OCI-LY7 (cell line): ENCODE results near the gene E2F3. TPM values are rescaled to one million over a fixed set of nuclear protein-coding genes. Genes with fewer than 3 reads are reported as not detected.
"Not testable (repeated sequence)": the region's sequence is repeated elsewhere in the genome, so short reads cannot be mapped to it uniquely, and the experiment has no call there.

Experiments used
- BruUV-seq: library from RNA; stranded (reverse); fragments of 400-500 nt; replicated peaks from 2 replicates; lab custom pipeline; 2021; lab: Mats Ljungman, UMichigan
- CTCF ChIA-PET: fragments of 300-600 bp; sonication (Branson Sonifier 250); formaldehyde crosslinking; loops from one replicate; lab custom pipeline; 2022; ENCODE audit warnings: antibody characterized with exemption; ENCODE audit not compliant: unreplicated experiment; lab: Charles Lee
- POLR2A ChIA-PET: fragments of 300-600 bp; sonication (Branson Sonifier 250); formaldehyde crosslinking; loops from one replicate; lab custom pipeline; 2022; ENCODE audit warnings: antibody characterized with exemption; lab: Charles Lee
- DNase-seq: peaks from one replicate; pipeline ENCODE4 v3.0.0-alpha.2; 2015; ENCODE audit warnings: low spot score
- H2AFZ ChIP-seq: fragments of 200-600 bp; sonication (generic), shearing (Covaris generic); 2 replicates; pipeline ENCODE4 v1.6.1; 2014; ENCODE audit warnings: mild to moderate bottlenecking, antibody characterized with exemption, low read length, moderate library complexity
- H3K27ac ChIP-seq: fragments of 200-600 bp; sonication (generic); 2 replicates; pipeline ENCODE4 v1.5.1; 2014; ENCODE audit warnings: mixed run types, low read depth, mild to moderate bottlenecking, moderate library complexity, low read length, inconsistent platforms; ENCODE audit not compliant: poor library complexity, severe bottlenecking
- H3K36me3 ChIP-seq: fragments of 200-600 bp; sonication (generic); 2 replicates; pipeline ENCODE4 v1.6.1; 2014; ENCODE audit warnings: mild to moderate bottlenecking, antibody characterized with exemption, low read length, moderate library complexity, mixed read lengths; ENCODE audit not compliant: insufficient read depth
- H3K4me1 ChIP-seq: fragments of 200-600 bp; sonication (generic); 2 replicates; pipeline ENCODE4 v1.5.1; 2014; ENCODE audit warnings: mild to moderate bottlenecking, low read length; ENCODE audit not compliant: insufficient read depth, poor library complexity, severe bottlenecking
- H3K4me2 ChIP-seq: fragments of 200-600 bp; sonication (generic); 2 replicates; pipeline ENCODE4 v1.6.1; 2014; ENCODE audit warnings: mild to moderate bottlenecking, low read length
- H3K4me3 ChIP-seq: fragments of 200-600 bp; sonication (generic); 2 replicates; pipeline ENCODE4 v1.5.1; 2014; ENCODE audit warnings: mild to moderate bottlenecking, low read depth, low read length; ENCODE audit not compliant: poor library complexity, severe bottlenecking
- H3K79me2 ChIP-seq: fragments of 200-600 bp; sonication (generic); 2 replicates; pipeline ENCODE4 v1.6.1; 2016; ENCODE audit warnings: low read depth, mild to moderate bottlenecking, low read length, moderate library complexity, mixed read lengths; ENCODE audit not compliant: insufficient read depth
- H3K9me2 ChIP-seq: fragments of 200-600 bp; sonication (generic); 2 replicates; pipeline ENCODE4 v1.6.1; 2016; ENCODE audit warnings: mild to moderate bottlenecking, low read length, mixed read lengths; ENCODE audit not compliant: insufficient read depth
- H3K9me3 ChIP-seq: fragments of 200-600 bp; sonication (generic); 2 replicates; pipeline ENCODE4 v1.6.1; 2014; ENCODE audit warnings: mild to moderate bottlenecking, mixed run types, low read length, mixed read lengths
- H4K20me1 ChIP-seq: fragments of 200-600 bp; sonication (generic); 2 replicates; pipeline ENCODE4 v1.6.1; 2014; ENCODE audit warnings: mild to moderate bottlenecking, antibody characterized with exemption, low read length, moderate library complexity, mixed read lengths; ENCODE audit not compliant: insufficient read depth
- EZH2phosphoT487 ChIP-seq: fragments of 200-600 bp; sonication (generic); IDR thresholded peaks from 2 replicates; pipeline ENCODE4 v1.6.1; 2018; ENCODE audit warnings: low read depth, borderline replicate concordance, mild to moderate bottlenecking, mixed run types, antibody characterized with exemption, low read length, moderate library complexity, mixed read lengths
- intact Hi-C: fragments of 100-400 bp; cut with micrococcal nuclease; formaldehyde crosslinking; loops from one replicate; pipeline ENCODE4 v1.10.0; 2022; ENCODE audit not compliant: unreplicated experiment
- total RNA-seq, 2 experiments: library from RNA; depleted of rRNA in 1 of 2; stranded (reverse); fragments of >200 nt in 1 of 2; shearing (Covaris generic) in 1 of 2; gene quantifications; 2 replicates each; pipeline ENCODE4 v1.2.3, GENCODE V29; 2014 to 2022
- TF ChIP-seq, protein P1 (sequence below): fragments of 200-600 bp; sonication (generic); conservative IDR thresholded peaks from 2 replicates; pipeline ENCODE4 v1.5.1; 2014; ENCODE audit warnings: mild to moderate bottlenecking, antibody characterized with exemption, low read length, moderate library complexity, mixed read lengths

Gene E2F3
- total RNA-seq, 2 experiments from 2014 or later = 12.4 to 31.2 TPM

DNA sequence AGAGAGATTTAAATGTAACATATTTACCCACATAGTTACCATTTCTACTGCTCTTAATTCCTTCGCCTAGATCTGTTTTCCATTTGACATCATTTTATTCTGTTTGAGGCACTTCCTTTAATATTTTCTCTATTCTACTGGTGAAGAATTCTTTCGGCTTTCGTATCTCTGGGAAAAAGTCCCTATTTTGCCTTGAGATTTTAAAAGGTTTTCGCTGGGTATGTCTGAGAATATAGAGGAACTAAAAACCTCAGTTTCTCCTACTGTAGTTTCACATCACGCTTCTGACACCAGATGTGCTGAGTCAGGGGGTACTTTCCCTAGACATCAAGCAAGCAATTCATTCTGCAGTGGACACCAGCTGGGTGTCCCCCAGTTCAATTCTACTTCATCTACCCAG lies 61.7 kb downstream of the E2F3 start:
- no peak for DNase-seq
- TF ChIP-seq, protein P1, sequence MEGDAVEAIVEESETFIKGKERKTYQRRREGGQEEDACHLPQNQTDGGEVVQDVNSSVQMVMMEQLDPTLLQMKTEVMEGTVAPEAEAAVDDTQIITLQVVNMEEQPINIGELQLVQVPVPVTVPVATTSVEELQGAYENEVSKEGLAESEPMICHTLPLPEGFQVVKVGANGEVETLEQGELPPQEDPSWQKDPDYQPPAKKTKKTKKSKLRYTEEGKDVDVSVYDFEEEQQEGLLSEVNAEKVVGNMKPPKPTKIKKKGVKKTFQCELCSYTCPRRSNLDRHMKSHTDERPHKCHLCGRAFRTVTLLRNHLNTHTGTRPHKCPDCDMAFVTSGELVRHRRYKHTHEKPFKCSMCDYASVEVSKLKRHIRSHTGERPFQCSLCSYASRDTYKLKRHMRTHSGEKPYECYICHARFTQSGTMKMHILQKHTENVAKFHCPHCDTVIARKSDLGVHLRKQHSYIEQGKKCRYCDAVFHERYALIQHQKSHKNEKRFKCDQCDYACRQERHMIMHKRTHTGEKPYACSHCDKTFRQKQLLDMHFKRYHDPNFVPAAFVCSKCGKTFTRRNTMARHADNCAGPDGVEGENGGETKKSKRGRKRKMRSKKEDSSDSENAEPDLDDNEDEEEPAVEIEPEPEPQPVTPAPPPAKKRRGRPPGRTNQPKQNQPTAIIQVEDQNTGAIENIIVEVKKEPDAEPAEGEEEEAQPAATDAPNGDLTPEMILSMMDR = no peak
- no peak for TF ChIP-seq EZH2phosphoT487
- ChIA-PET POLR2A (interaction anchor here (0.6 kb wide), 1 partner anchor 26 kb away, joined by 4 read pairs; no protein-coding TSS in a partner anchor), CTCF (no interaction called here)
- Histone ChIP-seq H3K79me2 (peaks cover 55% of the 10 kb centered on the region), H3K27ac (no peak overlapping the region), H3K36me3 (peaks cover 87% of the 10 kb centered on the region), H3K4me1 (no peaks in the 10 kb centered on the region), H3K4me3 (no peak overlapping the region), H4K20me1 (no peaks in the 10 kb centered on the region), H3K9me3 (no peaks in the 10 kb centered on the region), H3K4me2 (no peak overlapping the region), H2AFZ (no peak overlapping the region), H3K9me2 (no peaks in the 10 kb centered on the region)
- BruUV-seq = no TSS peak
- intact Hi-C loops = no loop called here

DNA sequence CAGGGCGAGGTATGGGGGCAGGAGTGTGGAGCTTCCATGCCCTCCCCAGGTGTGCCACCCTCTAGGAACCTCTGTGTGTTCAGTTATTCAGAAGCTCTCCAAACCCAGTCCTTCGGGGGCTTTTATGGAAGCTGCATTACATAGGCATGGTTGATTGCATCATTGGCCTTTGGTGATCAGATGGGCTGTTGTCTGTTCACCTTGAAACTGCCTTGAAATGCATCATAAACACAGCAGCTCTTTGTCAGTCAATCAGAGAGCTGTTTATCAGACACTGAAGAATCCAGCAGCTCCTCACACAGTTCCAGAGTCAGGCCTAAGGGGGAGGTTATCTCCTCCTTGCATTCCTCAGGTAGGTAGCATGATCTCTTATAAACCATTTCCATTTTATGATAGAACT lies 62.4 kb downstream of the E2F3 start:
- peaks cover 55% of the 10 kb centered on the region for H3K79me2 ChIP-seq
- no peaks in the 10 kb centered on the region for H3K4me1 ChIP-seq
- ChIA-PET POLR2A (interaction anchor here (1.0 kb wide), 1 partner anchor 65 kb away, joined by 3 read pairs; no protein-coding TSS in a partner anchor), CTCF (interaction anchor here (0.6 kb wide), 1 partner anchor 9 kb away, joined by 3 read pairs; no protein-coding TSS in a partner anchor)
- no peak overlapping the region for H3K4me3 ChIP-seq
- H4K20me1 ChIP-seq = no peaks in the 10 kb centered on the region
- H2AFZ ChIP-seq = no peak overlapping the region
- intact Hi-C loops = no loop called here
- DNase-seq = no peak
- peaks cover 87% of the 10 kb centered on the region for H3K36me3 ChIP-seq
- no peak for TF ChIP-seq EZH2phosphoT487
- TF ChIP-seq, protein P1 = no peak
- H3K27ac ChIP-seq = no peak overlapping the region
- no peak overlapping the region for H3K4me2 ChIP-seq
- no peaks in the 10 kb centered on the region for H3K9me2 ChIP-seq
- H3K9me3 ChIP-seq = no peaks in the 10 kb centered on the region
- BruUV-seq = no TSS peak

DNA sequence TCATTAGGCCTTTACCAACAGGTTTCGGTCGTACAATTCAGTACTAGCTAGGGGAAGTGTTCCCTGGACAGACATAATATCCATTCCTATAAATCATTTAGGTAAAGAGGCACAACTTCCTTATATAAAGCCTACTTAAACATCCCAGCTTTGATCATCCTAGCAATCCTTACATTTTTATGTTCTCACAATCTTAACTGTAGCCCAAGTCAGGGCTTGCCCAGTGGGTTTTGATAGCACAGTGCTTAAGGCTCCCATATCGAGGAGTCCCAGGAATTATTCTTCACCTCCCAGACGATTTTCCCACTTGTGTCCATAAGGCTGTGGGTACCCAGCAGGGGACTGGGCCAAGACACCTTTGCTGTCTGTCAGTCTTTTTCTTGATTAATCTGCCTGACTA lies 63.2 kb downstream of the E2F3 start:
- Histone ChIP-seq H3K4me3 (no peak overlapping the region), H4K20me1 (no peaks in the 10 kb centered on the region), H3K4me1 (no peaks in the 10 kb centered on the region), H3K4me2 (no peak overlapping the region), H3K9me3 (no peaks in the 10 kb centered on the region), H3K36me3 (peaks cover 81% of the 10 kb centered on the region), H3K9me2 (no peaks in the 10 kb centered on the region), H3K79me2 (peaks cover 55% of the 10 kb centered on the region), H3K27ac (no peak overlapping the region), H2AFZ (no peak overlapping the region)
- ChIA-PET CTCF (no interaction called here), POLR2A (no interaction called here)
- no peak for TF ChIP-seq EZH2phosphoT487
- TF ChIP-seq, protein P1 = no peak
- BruUV-seq = no TSS peak
- no peak for DNase-seq
- intact Hi-C loops = no loop called here

DNA sequence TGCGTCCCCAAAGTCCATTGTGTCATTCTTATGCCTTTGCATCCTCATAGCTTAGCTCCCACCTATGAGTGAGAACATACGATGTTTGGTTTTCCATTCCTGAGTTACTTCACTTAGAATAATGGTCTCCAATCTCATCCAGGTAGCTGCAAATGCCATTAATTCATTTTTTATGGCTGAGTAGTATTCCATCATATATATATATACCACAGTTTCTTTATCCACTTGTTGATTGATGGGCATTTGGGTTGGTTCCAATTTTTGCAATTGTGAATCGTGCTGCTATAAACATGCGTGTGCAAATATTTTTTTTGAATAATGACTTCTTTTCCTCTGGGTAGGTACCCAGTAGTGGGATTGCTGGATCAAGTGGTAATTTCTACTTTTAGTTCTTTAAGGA lies 63.9 kb downstream of the E2F3 start:
- intact Hi-C loops, H3K9me3 ChIP-seq, DNase-seq, H4K20me1 ChIP-seq, H2AFZ ChIP-seq, POLR2A ChIA-PET, BruUV-seq, CTCF ChIA-PET, H3K4me3 ChIP-seq, H3K4me2 ChIP-seq, H3K9me2 ChIP-seq, H3K27ac ChIP-seq, H3K4me1 ChIP-seq: not testable (repeated sequence)
- Histone ChIP-seq H3K79me2 (peaks cover 54% of the 10 kb centered on the region), H3K36me3 (peaks cover 78% of the 10 kb centered on the region)
